BE2C (cell line): ENCODE data around the gene DOC2B. TPM values are rescaled to one million over a fixed set of nuclear protein-coding genes. Genes with fewer than 3 reads are reported as not detected.
A peak's percentile ranks its signal among the peaks of the same experiment; 100 is the strongest.

Source experiments
- DNase-seq: peaks from one replicate; pipeline ENCODE4 v3.0.0-alpha.2; 2020
- H3K27me3 ChIP-seq: fragments of 250-450 bp; sonication (Bioruptor Pico); 2 replicates; pipeline ENCODE4 v1.5.1; 2020; ENCODE audit warnings: mild to moderate bottlenecking
- H3K36me3 ChIP-seq: fragments of 250-450 bp; sonication (Bioruptor Pico); 2 replicates; pipeline ENCODE4 v1.5.1; 2020; ENCODE audit warnings: mild to moderate bottlenecking
- H3K4me1 ChIP-seq: fragments of 250-450 bp; sonication (Bioruptor Pico); 2 replicates; pipeline ENCODE4 v1.5.1; 2020
- H3K4me3 ChIP-seq: 2 replicates; pipeline ENCODE4 v1.5.1; 2011; ENCODE audit warnings: low read depth, low read length
- H3K9me3 ChIP-seq: fragments of 250-450 bp; sonication (Bioruptor Pico); 2 replicates; pipeline ENCODE4 v1.5.1; 2020
- CTCF ChIP-seq: IDR thresholded peaks from 2 replicates; pipeline ENCODE4 v1.5.1; 2012; ENCODE audit warnings: mild to moderate bottlenecking, low read depth, low read length
- polyA plus RNA-seq: library from polyadenylated mRNA; unstranded; fragments of >200 nt; gene quantifications from one replicate; pipeline ENCODE4 v1.2.1, GENCODE V29; 2012; ENCODE audit warnings: low read depth, missing spikeins; ENCODE audit not compliant: insufficient read length, insufficient read depth

DOC2B gene
- 4.0 TPM for polyA plus RNA-seq

- Histone ChIP-seq H3K36me3 (no peaks in the 10 kb centered on the region), H3K27me3 (peaks cover 30% of the 10 kb centered on the region), H3K9me3 (no peaks in the 10 kb centered on the region), H3K4me3 (peak within 1 kb of the TSS; percentile 19; the same call in 1 of the 2 replicates), H3K4me1 (no peaks in the 10 kb centered on the region)
- TF ChIP-seq CTCF = no peak
- peak; percentile 39 for DNase-seq
Observed at GRCh38 chr17:181245-182049, at the start of gene DOC2B. Gene DOC2B, minus strand, starts transcription at chr17:181650. Its CDS starts 171 bp downstream, at chr17:181479.

GRCh38 chr17:230395-230770, 48.9 kb upstream of the DOC2B start:
- no peaks in the 10 kb centered on the region for H3K4me1 ChIP-seq
- TF ChIP-seq CTCF = no peak
- DNase-seq = no peak
- no peaks in the 10 kb centered on the region for H3K36me3 ChIP-seq
- H3K9me3 ChIP-seq = no peaks in the 10 kb centered on the region
- H3K4me3 ChIP-seq = no peak overlapping the region
- H3K27me3 ChIP-seq = no peaks in the 10 kb centered on the region

GRCh38 chr17:229709-230394, 48.4 kb upstream of the DOC2B start:
- Histone ChIP-seq H3K4me3 (no peak overlapping the region), H3K36me3 (no peaks in the 10 kb centered on the region), H3K4me1 (no peaks in the 10 kb centered on the region), H3K9me3 (no peaks in the 10 kb centered on the region), H3K27me3 (no peaks in the 10 kb centered on the region)
- DNase-seq = no peak
- TF ChIP-seq CTCF = no peak

- H3K27me3 ChIP-seq = no peaks in the 10 kb centered on the region
- TF ChIP-seq CTCF = no peak
Observed at GRCh38 chr17:228951-229708, 47.7 kb upstream of the DOC2B start.

GRCh38 chr17:227946-228615, 46.6 kb upstream of the DOC2B start:
- DNase-seq = no peak
- Histone ChIP-seq H3K4me1 (no peaks in the 10 kb centered on the region), H3K36me3 (no peaks in the 10 kb centered on the region), H3K4me3 (no peak overlapping the region), H3K27me3 (no peaks in the 10 kb centered on the region), H3K9me3 (no peaks in the 10 kb centered on the region)
- no peak for TF ChIP-seq CTCF

More at GRCh38 chr17:228951-229708, 47.7 kb upstream of the DOC2B start:
- H3K4me1 ChIP-seq = no peaks in the 10 kb centered on the region
- no peaks in the 10 kb centered on the region for H3K36me3 ChIP-seq
- no peaks in the 10 kb centered on the region for H3K9me3 ChIP-seq
- H3K4me3 ChIP-seq = no peak overlapping the region
- no peak for DNase-seq
